Measurements from ENCODE around the gene NUDT8. TPM values are rescaled to one million over a fixed set of nuclear protein-coding genes. Genes with fewer than 3 reads are reported as not detected.
"Not testable (repeated sequence)": the region's sequence is repeated elsewhere in the genome, so short reads cannot be mapped to it uniquely, and the experiment has no call there.

The NUDT8 gene
- total and polyA plus RNA-seq, 4 donors: 2.6 to 6.8 (median 6.4) TPM

DNA sequence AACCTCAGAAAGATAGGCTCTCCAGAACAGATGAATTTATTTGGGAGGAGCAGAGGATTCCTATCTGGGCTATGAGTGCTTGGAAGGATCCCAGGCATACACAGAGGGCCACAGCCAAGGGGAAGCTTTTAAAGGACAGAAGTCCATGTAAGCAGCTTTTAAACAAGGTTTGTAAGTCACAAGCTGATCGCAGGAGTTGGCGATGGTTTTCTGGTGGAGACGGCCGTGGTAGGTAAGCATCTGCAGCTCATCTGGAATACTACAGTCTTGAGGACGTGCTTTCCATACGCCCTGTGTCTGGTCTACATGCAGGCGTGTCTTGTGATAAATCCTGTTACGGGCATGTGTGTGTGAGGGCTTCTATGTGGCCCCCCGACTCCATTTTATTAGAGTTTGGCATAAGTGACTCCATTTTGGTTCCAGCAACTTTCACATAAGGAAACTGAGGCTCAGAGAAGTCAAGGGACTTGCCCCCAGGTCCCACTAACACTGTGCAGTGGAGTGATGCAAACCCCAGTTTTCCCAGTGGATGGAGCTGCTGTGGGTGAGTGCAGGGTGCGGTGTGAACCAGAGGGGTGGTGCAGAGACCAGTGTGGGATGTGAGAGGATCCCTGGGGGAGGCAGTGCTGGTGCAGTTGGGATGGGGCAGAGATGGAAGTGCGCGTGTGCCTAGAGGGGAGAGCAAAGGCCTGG lies 32.6 kb upstream of the NUDT8 start:
- H3K27ac ChIP-seq (ENCODE audit: low read depth, low read length): no peak overlapping the region
- 88% methylated on average over 12 of the region's 12 CpGs for WGBS (ENCODE audit: insufficient coverage)
- no peaks in the 10 kb centered on the region for H3K9me3 ChIP-seq (ENCODE audit: control insufficient read depth, insufficient read depth, low read length)
- no peaks in the 10 kb centered on the region for H3K36me3 ChIP-seq (ENCODE audit: control insufficient read depth, insufficient read depth, low read length)
- H3K4me3 ChIP-seq (ENCODE audit: low read depth, low read length): no peak overlapping the region
- no peaks in the 10 kb centered on the region for H3K4me1 ChIP-seq (ENCODE audit: control insufficient read depth, insufficient read depth, low read length)
- no peak for DNase-seq (ENCODE audit: low read depth in 4 of 6, low spot score in 6 of 6)
- H3K27me3 ChIP-seq (ENCODE audit: control insufficient read depth, insufficient read depth, low read length): no peaks in the 10 kb centered on the region

GRCh38 chr11:67660752-67661151 lies 31.0 kb upstream of the NUDT8 start:
- WGBS (ENCODE audit: insufficient coverage): no CpG with 5 or more reads among the region's 5 CpGs
- not testable (repeated sequence) for DNase-seq (ENCODE audit: low read depth in 4 of 6, low spot score in 6 of 6); H3K36me3 ChIP-seq (ENCODE audit: control insufficient read depth, insufficient read depth, low read length); H3K27ac ChIP-seq (ENCODE audit: low read depth, low read length); H3K4me1 ChIP-seq (ENCODE audit: control insufficient read depth, insufficient read depth, low read length); H3K9me3 ChIP-seq (ENCODE audit: control insufficient read depth, insufficient read depth, low read length); H3K27me3 ChIP-seq (ENCODE audit: control insufficient read depth, insufficient read depth, low read length); H3K4me3 ChIP-seq (ENCODE audit: low read depth, low read length)

DNA sequence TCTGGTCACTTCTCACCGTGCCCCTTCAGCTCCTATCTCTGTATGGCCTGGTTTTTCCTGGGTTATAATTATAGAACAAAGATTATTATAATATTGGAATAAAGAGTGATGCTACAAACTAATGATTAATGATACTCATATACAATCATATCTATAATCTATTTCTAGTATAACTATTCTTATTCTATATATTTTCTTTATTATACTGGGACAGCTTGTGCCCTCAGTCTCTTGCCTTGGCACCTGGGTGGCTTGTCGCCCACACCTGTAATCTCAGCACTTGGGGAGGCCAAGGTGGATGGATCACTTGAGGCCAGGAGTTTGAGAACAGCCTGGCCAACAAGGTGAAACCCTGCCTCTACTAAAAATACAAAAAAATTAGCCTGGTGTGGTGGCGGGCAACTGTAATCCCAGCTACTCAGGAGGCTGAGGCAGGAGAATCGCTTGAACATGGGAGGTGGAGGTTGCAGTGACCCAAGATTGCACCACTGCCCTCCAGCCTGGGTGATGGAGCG lies 30.0 kb upstream of the NUDT8 start:
- H3K9me3 ChIP-seq (ENCODE audit: control insufficient read depth, insufficient read depth, low read length); H3K4me1 ChIP-seq (ENCODE audit: control insufficient read depth, insufficient read depth, low read length); H3K4me3 ChIP-seq (ENCODE audit: low read depth, low read length); DNase-seq (ENCODE audit: low read depth in 4 of 6, low spot score in 6 of 6); H3K27me3 ChIP-seq (ENCODE audit: control insufficient read depth, insufficient read depth, low read length); H3K36me3 ChIP-seq (ENCODE audit: control insufficient read depth, insufficient read depth, low read length); H3K27ac ChIP-seq (ENCODE audit: low read depth, low read length): not testable (repeated sequence)
- WGBS (ENCODE audit: insufficient coverage): no CpG with 5 or more reads among the region's 5 CpGs

DNA sequence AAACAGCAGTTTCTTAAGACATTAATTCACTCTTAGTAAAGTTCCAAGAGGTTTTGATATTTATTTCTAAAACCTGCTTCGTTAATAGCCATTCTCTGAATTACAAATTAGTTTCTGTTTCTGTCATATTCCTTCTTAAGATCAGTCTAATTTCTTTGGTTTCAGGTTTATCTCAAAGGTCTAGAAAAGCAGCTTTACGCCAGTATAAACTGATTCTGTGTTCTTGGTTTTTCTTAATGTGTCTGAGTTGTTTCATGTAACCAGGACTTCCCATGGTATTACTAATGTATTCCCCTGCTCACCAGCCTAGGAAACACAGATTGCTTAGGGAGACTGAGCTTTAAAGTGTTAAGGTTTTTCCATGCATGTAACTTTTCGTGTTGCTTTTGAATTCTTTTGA lies 27.6 kb upstream of the NUDT8 start:
- Histone ChIP-seq H3K27ac (ENCODE audit: low read depth, low read length) (no peak overlapping the region), H3K9me3 (ENCODE audit: control insufficient read depth, insufficient read depth, low read length) (no peaks in the 10 kb centered on the region), H3K27me3 (ENCODE audit: control insufficient read depth, insufficient read depth, low read length) (no peaks in the 10 kb centered on the region), H3K4me1 (ENCODE audit: control insufficient read depth, insufficient read depth, low read length) (no peaks in the 10 kb centered on the region), H3K4me3 (ENCODE audit: low read depth, low read length) (no peak overlapping the region), H3K36me3 (ENCODE audit: control insufficient read depth, insufficient read depth, low read length) (no peaks in the 10 kb centered on the region)
- no CpG with 5 or more reads among the region's 3 CpGs for WGBS (ENCODE audit: insufficient coverage)
- DNase-seq (ENCODE audit: low read depth in 4 of 6, low spot score in 6 of 6): no peak

- no peaks in the 10 kb centered on the region for H3K4me1 ChIP-seq (ENCODE audit: control insufficient read depth, insufficient read depth, low read length)
- no peak overlapping the region for H3K27ac ChIP-seq (ENCODE audit: low read depth, low read length)
- H3K36me3 ChIP-seq (ENCODE audit: control insufficient read depth, insufficient read depth, low read length): no peaks in the 10 kb centered on the region
- WGBS (ENCODE audit: insufficient coverage): 92% methylated on average over 3 of the region's 4 CpGs
- H3K27me3 ChIP-seq (ENCODE audit: control insufficient read depth, insufficient read depth, low read length): no peaks in the 10 kb centered on the region
- no peaks in the 10 kb centered on the region for H3K9me3 ChIP-seq (ENCODE audit: control insufficient read depth, insufficient read depth, low read length)
- no peak overlapping the region for H3K4me3 ChIP-seq (ENCODE audit: low read depth, low read length)
- DNase-seq (ENCODE audit: low read depth in 4 of 6, low spot score in 6 of 6): no peak
These were observed 26.7 kb upstream of the NUDT8 start for GRCh38 chr11:67656278-67656922.

DNA sequence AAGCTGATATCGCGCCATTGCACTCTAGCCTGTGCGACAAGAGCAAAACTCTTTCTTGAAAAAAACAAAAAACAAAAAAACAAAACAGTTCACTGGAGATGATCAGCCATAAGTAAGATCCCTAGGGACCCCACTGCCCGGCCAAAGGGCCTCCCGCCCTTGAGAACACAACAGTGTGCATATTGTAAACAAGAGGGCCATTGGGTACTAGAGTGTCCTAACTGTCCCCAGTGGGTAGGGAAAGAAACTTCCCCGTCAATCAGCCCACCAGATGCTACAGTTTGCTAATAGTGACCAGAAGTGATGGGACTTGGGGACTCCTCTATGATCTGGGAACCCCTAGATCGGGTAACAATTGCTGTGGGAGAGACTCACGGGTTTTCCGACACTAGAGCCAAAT lies 24.5 kb upstream of the NUDT8 start:
- Histone ChIP-seq H3K27ac (ENCODE audit: low read depth, low read length) (no peak overlapping the region), H3K9me3 (ENCODE audit: control insufficient read depth, insufficient read depth, low read length) (no peaks in the 10 kb centered on the region), H3K27me3 (ENCODE audit: control insufficient read depth, insufficient read depth, low read length) (no peaks in the 10 kb centered on the region), H3K4me1 (ENCODE audit: control insufficient read depth, insufficient read depth, low read length) (peaks cover 5% of the 10 kb centered on the region), H3K36me3 (ENCODE audit: control insufficient read depth, insufficient read depth, low read length) (no peaks in the 10 kb centered on the region), H3K4me3 (ENCODE audit: low read depth, low read length) (no peak overlapping the region)
- WGBS (ENCODE audit: insufficient coverage): 79% methylated on average over 8 of the region's 9 CpGs
- no peak for DNase-seq (ENCODE audit: low read depth in 4 of 6, low spot score in 6 of 6)

DNA sequence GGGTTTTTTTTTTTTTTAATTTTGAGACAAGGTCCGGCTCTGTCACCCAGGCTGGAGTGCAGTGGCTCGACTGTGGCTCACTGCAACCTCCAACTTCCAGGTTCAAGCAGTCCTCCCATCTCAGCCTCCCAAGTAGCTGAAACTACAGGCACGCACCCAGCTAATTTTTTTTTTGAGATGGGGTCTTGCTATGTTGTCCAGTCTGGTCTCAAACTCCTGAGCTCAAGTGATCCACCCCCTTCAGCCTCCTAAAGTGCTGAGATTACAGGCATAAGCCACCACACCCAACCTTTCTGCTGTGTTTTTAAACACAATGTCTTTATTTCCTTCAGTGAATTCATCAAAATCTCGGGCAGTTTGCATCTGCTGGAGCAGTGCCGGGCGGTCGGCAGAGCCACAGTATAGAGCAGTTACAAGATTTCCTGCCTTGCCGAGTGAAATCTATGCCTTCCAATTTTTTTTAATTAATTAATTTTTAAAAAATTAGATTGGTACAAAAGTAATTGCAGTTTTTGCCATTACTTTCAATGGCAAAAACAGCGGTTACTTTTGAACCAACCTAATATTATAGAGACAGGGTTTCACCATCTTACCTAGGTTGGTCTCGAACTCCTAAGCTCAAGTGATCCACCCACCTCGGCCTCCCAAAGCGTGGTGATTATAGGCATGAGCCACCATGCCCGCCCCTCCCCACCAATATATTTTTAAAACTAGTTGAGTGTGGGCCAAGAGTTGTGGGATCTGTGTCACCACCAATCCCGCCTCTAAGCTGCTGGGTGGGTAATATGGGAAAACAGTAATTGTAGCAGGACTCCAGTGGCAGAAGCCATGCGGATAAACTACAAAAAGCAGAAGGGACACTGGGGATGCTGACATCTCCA lies 23.5 kb upstream of the NUDT8 start:
- Histone ChIP-seq H3K4me3 (ENCODE audit: low read depth, low read length) (no peak overlapping the region), H3K27ac (ENCODE audit: low read depth, low read length) (no peak overlapping the region), H3K36me3 (ENCODE audit: control insufficient read depth, insufficient read depth, low read length) (no peaks in the 10 kb centered on the region), H3K27me3 (ENCODE audit: control insufficient read depth, insufficient read depth, low read length) (no peaks in the 10 kb centered on the region), H3K4me1 (ENCODE audit: control insufficient read depth, insufficient read depth, low read length) (peaks cover 12% of the 10 kb centered on the region), H3K9me3 (ENCODE audit: control insufficient read depth, insufficient read depth, low read length) (no peaks in the 10 kb centered on the region)
- DNase-seq (ENCODE audit: low read depth in 4 of 6, low spot score in 6 of 6): no peak
- 100% methylated on average over 2 of the region's 15 CpGs for WGBS (ENCODE audit: insufficient coverage)

DNA sequence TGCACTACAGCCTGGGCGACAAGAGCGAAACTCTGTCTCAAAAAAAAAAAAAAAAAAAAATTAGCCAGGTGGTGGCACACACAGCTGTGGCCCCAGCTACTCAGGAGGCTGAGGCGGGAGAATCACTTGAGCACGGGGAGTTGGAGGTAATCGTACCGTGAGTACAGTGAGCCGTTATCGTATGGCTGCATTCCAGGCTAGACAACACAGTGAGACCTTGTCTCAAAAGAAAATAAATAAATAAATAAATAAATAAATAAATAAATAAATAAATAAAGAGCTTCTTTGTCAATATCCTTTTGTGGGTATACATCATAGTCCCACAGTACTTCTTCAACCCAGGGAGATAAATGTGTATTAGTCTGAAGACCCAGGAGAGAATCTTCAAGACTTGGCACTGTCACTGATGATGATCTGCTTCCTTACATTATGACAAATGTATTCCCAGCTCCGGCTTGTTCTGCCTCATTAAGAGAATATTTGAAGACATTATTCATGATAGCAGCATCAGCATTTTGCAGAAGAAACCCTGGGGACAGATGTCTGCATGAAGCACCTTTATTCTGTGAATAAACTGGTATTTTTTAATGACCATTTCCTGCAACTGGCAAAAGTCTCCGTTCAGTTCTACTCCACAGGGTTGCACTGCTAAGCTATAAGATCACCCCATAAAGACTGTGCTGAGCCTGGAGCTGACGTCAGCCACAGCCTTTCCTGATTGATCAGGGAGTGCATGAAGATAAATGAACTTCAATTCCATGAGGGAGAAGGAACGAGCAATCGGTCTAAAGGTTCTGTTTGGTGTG lies 22.4 kb upstream of the NUDT8 start:
- H3K36me3 ChIP-seq (ENCODE audit: control insufficient read depth, insufficient read depth, low read length): no peaks in the 10 kb centered on the region
- no peaks in the 10 kb centered on the region for H3K27me3 ChIP-seq (ENCODE audit: control insufficient read depth, insufficient read depth, low read length)
- H3K4me1 ChIP-seq (ENCODE audit: control insufficient read depth, insufficient read depth, low read length): peaks cover 12% of the 10 kb centered on the region
- H3K27ac ChIP-seq (ENCODE audit: low read depth, low read length): no peak overlapping the region
- H3K4me3 ChIP-seq (ENCODE audit: low read depth, low read length): no peak overlapping the region
- WGBS (ENCODE audit: insufficient coverage): no CpG with 5 or more reads among the region's 13 CpGs
- DNase-seq (ENCODE audit: low read depth in 4 of 6, low spot score in 6 of 6): peak in 3 of 6 donors; percentile 10 to 87 (median 39)
- H3K9me3 ChIP-seq (ENCODE audit: control insufficient read depth, insufficient read depth, low read length): no peaks in the 10 kb centered on the region

All from spinal cord (tissue), 10 donors.